CD4-positive, alpha-beta T cell (primary cell): ENCODE results near the gene DUSP14. TPM values are rescaled to one million over a fixed set of nuclear protein-coding genes. Genes with fewer than 3 reads are reported as not detected.

Experiments
- ATAC-seq: fragments of 200-7000 bp; cut with Tn5 transposase; one replicate; pipeline ENCODE4 v1.10.0; 2022; ENCODE audit warnings: mild to moderate bottlenecking; ENCODE audit not compliant: poor library complexity
- CTCF ChIA-PET: fragments of 350-600 bp; sonication (Branson Sonifier 250); formaldehyde crosslinking; loops from one replicate; lab custom pipeline; 2021; ENCODE audit warnings: antibody characterized with exemption, inconsistent platforms; lab: Charles Lee
- POLR2A ChIA-PET: fragments of 350-600 bp; sonication (Branson Sonifier 250); formaldehyde crosslinking; loops from one replicate; lab custom pipeline; 2021; ENCODE audit warnings: antibody characterized with exemption, inconsistent platforms; lab: Charles Lee
- DNase-seq, 14 experiments: peaks; one replicate each; pipeline ENCODE4 v3.0.0-alpha.2; 2013 to 2020; ENCODE audit warnings: mixed read lengths in 2 of 14
- H3K27ac ChIP-seq, 2 donors: one replicate each; pipeline versions ENCODE4 v1.5.1 to v1.7.0; 2013; ENCODE audit warnings: low read length in 2 of 2, low read depth in 1 of 2, mild to moderate bottlenecking in 1 of 2
- H3K27me3 ChIP-seq, 2 experiments: 1 replicate in 1 of 2; 2 replicates in 1 of 2; pipeline versions ENCODE4 v1.6.1 to v1.7.0; 2013; ENCODE audit warnings: low read length in 2 of 2, control low read depth in 1 of 2, mild to moderate bottlenecking in 1 of 2, moderate library complexity in 1 of 2; ENCODE audit not compliant: insufficient read depth in 2 of 2, control insufficient read depth in 1 of 2
- H3K36me3 ChIP-seq: one replicate; pipeline ENCODE4 v1.6.1; 2013; ENCODE audit warnings: low read length, control low read depth; ENCODE audit not compliant: insufficient read depth
- H3K4me1 ChIP-seq: one replicate; pipeline ENCODE4 v1.6.1; 2013; ENCODE audit warnings: low read length, control low read depth; ENCODE audit not compliant: insufficient read depth
- H3K4me3 ChIP-seq: one replicate; pipeline ENCODE4 v1.5.1; 2013; ENCODE audit warnings: mild to moderate bottlenecking, low read length, moderate library complexity
- H3K9me3 ChIP-seq, 2 experiments: 1 replicate in 1 of 2; 2 replicates in 1 of 2; pipeline versions ENCODE4 v1.6.1 to v1.7.0; 2013; ENCODE audit warnings: low read length in 2 of 2, mild to moderate bottlenecking in 2 of 2, control low read depth in 1 of 2, moderate library complexity in 1 of 2; ENCODE audit not compliant: control insufficient read depth in 1 of 2, insufficient read depth in 1 of 2
- H3K27ac Mint-ChIP-seq: one replicate; pipeline ENCODE4 v1.8.0; 2020; ENCODE audit warnings: mixed read lengths
- H3K27me3 Mint-ChIP-seq: one replicate; pipeline ENCODE4 v1.8.0; 2021; ENCODE audit warnings: mixed read lengths
- H3K36me3 Mint-ChIP-seq: one replicate; pipeline ENCODE4 v1.8.0; 2021; ENCODE audit warnings: low read depth, mixed read lengths
- H3K4me1 Mint-ChIP-seq: one replicate; pipeline ENCODE4 v1.8.0; 2021; ENCODE audit warnings: low read depth, mixed read lengths
- H3K4me3 Mint-ChIP-seq: one replicate; pipeline ENCODE4 v1.8.0; 2020; ENCODE audit warnings: mild to moderate bottlenecking, mixed read lengths
- H3K9me3 Mint-ChIP-seq: one replicate; pipeline ENCODE4 v1.8.0; 2020; ENCODE audit warnings: mixed read lengths
- intact Hi-C, 2 experiments: fragments of 100-400 bp; cut with DNase I in 1 of 2; cut with micrococcal nuclease in 1 of 2; formaldehyde crosslinking; loops; one replicate each; pipeline versions ENCODE4 v1.15.1 to v1.9.0; 2023 to 2025; cut with DNase I, micrococcal nuclease
- total RNA-seq, 174 experiments: library from RNA in 2 of 174; stranded (reverse) in 2 of 174; gene quantifications; one replicate each; pipeline ENCODE4 v1.2.3 and lab custom pipeline; 2021 to 2026
- TF ChIP-seq, protein P1 (sequence below): fragments of 200-600 bp; IDR thresholded peaks from one replicate; pipeline ENCODE4 v1.8.0; 2022; ENCODE audit warnings: antibody characterized with exemption, mild to moderate bottlenecking

The DUSP14 gene
- total RNA-seq, 2 experiments from 2014 or later, result 4.4 to 4.9 TPM

DNA sequence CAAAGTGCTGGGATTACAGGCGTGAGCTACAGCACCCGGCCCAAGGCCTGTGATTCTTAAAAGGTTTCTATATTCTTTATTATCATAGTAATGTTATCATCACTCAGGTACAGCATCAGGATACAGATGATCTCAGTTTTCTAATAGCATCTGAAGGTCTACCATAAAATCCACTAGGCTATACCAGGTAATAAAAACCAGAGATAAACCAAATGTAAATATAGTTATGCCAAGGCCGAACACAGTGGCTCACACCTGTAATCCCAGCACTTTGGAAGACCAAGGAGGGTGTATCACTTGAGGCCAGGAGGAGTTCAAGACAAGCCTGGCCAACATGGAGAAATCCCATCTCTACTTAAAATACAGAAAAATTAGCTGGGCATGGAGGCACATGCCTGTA lies 65.7 kb downstream of the DUSP14 start:
- Mint-ChIP-seq H3K4me3 (no peak overlapping the region), H3K27me3 (no peaks in the 10 kb centered on the region), H3K27ac (no peak overlapping the region), H3K36me3 (peaks cover 80% of the 10 kb centered on the region), H3K4me1 (peaks cover 41% of the 10 kb centered on the region), H3K9me3 (no peaks in the 10 kb centered on the region)
- Histone ChIP-seq H3K27ac (no peak overlapping the region), H3K27me3 (no peaks in the 10 kb centered on the region), H3K9me3 (no peaks in the 10 kb centered on the region), H3K4me1 (peaks cover 10% of the 10 kb centered on the region), H3K4me3 (no peak overlapping the region), H3K36me3 (peaks cover 60% of the 10 kb centered on the region)
- intact Hi-C loops, result no loop called here
- TF ChIP-seq, protein P1, sequence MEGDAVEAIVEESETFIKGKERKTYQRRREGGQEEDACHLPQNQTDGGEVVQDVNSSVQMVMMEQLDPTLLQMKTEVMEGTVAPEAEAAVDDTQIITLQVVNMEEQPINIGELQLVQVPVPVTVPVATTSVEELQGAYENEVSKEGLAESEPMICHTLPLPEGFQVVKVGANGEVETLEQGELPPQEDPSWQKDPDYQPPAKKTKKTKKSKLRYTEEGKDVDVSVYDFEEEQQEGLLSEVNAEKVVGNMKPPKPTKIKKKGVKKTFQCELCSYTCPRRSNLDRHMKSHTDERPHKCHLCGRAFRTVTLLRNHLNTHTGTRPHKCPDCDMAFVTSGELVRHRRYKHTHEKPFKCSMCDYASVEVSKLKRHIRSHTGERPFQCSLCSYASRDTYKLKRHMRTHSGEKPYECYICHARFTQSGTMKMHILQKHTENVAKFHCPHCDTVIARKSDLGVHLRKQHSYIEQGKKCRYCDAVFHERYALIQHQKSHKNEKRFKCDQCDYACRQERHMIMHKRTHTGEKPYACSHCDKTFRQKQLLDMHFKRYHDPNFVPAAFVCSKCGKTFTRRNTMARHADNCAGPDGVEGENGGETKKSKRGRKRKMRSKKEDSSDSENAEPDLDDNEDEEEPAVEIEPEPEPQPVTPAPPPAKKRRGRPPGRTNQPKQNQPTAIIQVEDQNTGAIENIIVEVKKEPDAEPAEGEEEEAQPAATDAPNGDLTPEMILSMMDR, result no peak
- POLR2A ChIA-PET, result interaction anchor here (1.5 kb wide), 1 partner anchor 54 kb away, joined by 3 read pairs; the partner anchor contains the start of gene SYNRG
- ATAC-seq (no peak), DNase-seq (no peak)
- CTCF ChIA-PET, result no interaction called here

- Mint-ChIP-seq H3K36me3 (peaks cover 79% of the 10 kb centered on the region), H3K4me1 (peaks cover 20% of the 10 kb centered on the region), H3K27me3 (no peaks in the 10 kb centered on the region), H3K9me3 (no peaks in the 10 kb centered on the region), H3K27ac (no peak overlapping the region), H3K4me3 (no peak overlapping the region)
- DNase-seq (no peak), ATAC-seq (no peak)
- Histone ChIP-seq H3K36me3 (peaks cover 64% of the 10 kb centered on the region), H3K4me1 (peaks cover 7% of the 10 kb centered on the region), H3K27ac (no peak overlapping the region), H3K27me3 (no peaks in the 10 kb centered on the region), H3K9me3 (no peaks in the 10 kb centered on the region), H3K4me3 (no peak overlapping the region)
- intact Hi-C loops, result no loop called here
- POLR2A ChIA-PET, result no interaction called here
- TF ChIP-seq, protein P1, result no peak
- CTCF ChIA-PET, result interaction anchor here (1.2 kb wide), 1 partner anchor 30 kb away, joined by 3 read pairs; no protein-coding TSS in a partner anchor
Measured at GRCh38 chr17:37557482-37557881, 67.8 kb downstream of the DUSP14 start.

- no peak overlapping the region for H3K4me3 Mint-ChIP-seq
- ATAC-seq (no peak), DNase-seq (no peak)
- Histone ChIP-seq H3K27me3 (no peaks in the 10 kb centered on the region), H3K4me1 (peaks cover 2% of the 10 kb centered on the region), H3K36me3 (peaks cover 64% of the 10 kb centered on the region), H3K9me3 (no peaks in the 10 kb centered on the region), H3K27ac (no peak overlapping the region), H3K4me3 (no peak overlapping the region)
- H3K36me3 Mint-ChIP-seq, result peaks cover 77% of the 10 kb centered on the region
- peaks cover 12% of the 10 kb centered on the region for H3K4me1 Mint-ChIP-seq
- ChIA-PET CTCF (no interaction called here), POLR2A (no interaction called here)
- TF ChIP-seq, protein P1, result no peak
- no peaks in the 10 kb centered on the region for H3K9me3 Mint-ChIP-seq
- no peaks in the 10 kb centered on the region for H3K27me3 Mint-ChIP-seq
- H3K27ac Mint-ChIP-seq, result no peak overlapping the region
- intact Hi-C loops, result no loop called here
Measured at GRCh38 chr17:37558299-37558698, 68.6 kb downstream of the DUSP14 start.
